AML-193 (cell line): ENCODE data around the gene LYG2.
"Not testable (repeated sequence)": the region's sequence is repeated elsewhere in the genome, so short reads cannot be mapped to it uniquely, and the experiment has no call there.

Experiments used
- DNase-seq, 2 experiments: peaks; one replicate each; lab custom pipeline; 2025; lab: John Stamatoyannopoulos, UW

LYG2 gene

DNA sequence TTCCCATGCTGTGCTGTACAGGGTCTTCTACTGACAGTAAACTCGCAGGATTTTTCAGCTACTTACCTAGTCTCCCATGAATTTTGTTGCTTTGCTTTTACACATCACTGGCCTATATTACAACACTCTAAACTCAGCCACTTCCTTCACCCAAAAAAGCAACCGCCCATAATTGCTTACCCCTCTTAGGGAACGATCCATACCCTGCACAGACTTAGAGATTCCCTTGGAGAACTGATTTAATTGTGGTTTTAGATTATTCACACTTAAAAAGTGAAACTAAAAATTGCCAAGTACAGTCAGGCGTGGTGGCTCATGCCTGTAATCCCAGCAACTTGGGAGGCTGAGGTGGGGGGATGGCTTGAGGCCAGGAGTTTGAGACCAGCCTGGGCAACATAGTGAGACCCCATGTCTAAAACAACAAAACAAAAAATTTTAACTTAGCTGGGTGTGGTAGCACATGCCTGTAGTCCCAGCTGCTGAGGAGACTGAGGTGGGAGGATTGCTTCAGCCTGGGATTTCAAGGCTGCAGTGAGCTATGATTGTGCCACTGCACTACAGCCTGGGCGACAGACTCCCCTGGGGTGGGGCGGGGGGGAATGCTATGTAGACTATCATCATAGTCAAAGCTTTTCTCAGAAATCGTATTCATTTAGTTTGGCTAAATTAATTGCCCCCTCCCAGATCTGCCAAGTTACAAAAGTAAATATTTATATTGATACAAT is 55.2 kb downstream of the LYG2 start:
- no peak for DNase-seq

- DNase-seq = no peak
These were observed 57.2 kb downstream of the LYG2 start for GRCh38 chr2:99198103-99198841.

DNA sequence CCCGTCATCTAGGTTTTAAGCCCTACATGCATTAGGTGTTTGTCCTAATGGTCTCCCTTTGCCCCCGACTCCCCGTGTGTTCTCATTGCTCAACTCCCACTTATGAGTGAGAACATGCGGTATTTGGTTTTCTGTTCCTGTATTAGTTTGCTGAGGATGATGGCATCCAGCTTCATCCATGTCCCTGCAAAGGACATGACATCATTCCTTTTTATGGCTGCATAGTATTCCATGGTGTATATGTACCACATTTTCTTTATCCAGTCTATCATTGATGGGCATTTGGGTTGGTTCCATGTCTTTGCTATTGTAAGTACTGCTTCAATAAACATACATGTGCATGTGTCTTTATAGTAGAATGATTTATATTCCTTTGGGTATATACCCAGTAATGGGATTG is 63.1 kb downstream of the LYG2 start:
- DNase-seq = not testable (repeated sequence)
